GM21526 (cell line): ENCODE measurements around the gene CCDC158.
"Not testable (repeated sequence)": the region's sequence is repeated elsewhere in the genome, so short reads cannot be mapped to it uniquely, and the experiment has no call there.

Source experiments
- ATAC-seq: cut with Tn5 transposase; IDR thresholded peaks from one replicate; pipeline ENCODE4 v1.9.1; 2021; ENCODE audit warnings: moderate library complexity; ENCODE audit not compliant: unreplicated experiment, low FRiP score

The CCDC158 gene

GRCh38 chr4:76283900-76284299 is 137.0 kb downstream of the CCDC158 start:
- no peak for ATAC-seq

- no peak for ATAC-seq
Observed at GRCh38 chr4:76282941-76283689, 137.8 kb downstream of the CCDC158 start.

DNA sequence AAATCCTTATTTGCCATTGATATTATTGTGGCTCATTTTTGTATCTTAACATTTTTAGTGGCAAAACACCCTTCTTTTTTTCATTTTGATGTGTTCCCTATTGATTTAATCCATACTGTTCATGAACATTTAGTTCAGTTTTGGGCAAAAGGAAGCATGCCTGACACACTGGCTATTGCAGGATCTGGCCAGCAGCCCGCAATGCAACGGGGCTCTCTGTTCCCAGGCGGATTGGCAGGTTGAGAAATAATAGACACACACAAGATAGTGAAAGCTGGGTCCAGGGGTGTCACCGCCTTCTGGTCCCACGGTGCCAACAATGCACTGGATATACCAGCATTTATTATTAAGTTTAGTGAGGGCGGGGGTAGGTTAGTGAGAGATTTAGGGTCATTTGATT is 139.3 kb downstream of the CCDC158 start:
- not testable (repeated sequence) for ATAC-seq

GRCh38 chr4:76280488-76281441 is 140.2 kb downstream of the CCDC158 start:
- no peak for ATAC-seq

DNA sequence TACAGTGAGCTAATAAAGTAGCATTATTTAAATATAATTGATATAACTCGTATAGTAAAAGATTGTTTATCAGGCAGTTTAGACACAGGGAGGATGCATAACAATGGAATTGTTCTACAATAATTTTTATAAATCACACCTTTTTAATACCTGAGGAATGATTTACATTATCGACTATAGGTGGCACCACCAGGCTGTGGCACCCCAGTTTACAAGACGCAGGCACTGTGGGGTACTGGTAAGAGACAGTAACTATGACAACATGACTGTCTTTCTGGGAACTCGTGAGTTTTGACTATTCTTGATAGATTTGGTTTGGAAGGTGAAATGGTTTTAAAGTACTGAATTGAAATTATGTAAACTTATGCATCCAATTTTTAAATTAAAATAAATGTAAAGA is 141.5 kb downstream of the CCDC158 start:
- no peak for ATAC-seq

GRCh38 chr4:76278583-76278982 is 142.4 kb downstream of the CCDC158 start:
- no peak for ATAC-seq

GRCh38 chr4:76277667-76278066 is 143.3 kb downstream of the CCDC158 start:
- ATAC-seq = no peak

- ATAC-seq = no peak
Observed at GRCh38 chr4:76276813-76277212, 144.1 kb downstream of the CCDC158 start.

DNA sequence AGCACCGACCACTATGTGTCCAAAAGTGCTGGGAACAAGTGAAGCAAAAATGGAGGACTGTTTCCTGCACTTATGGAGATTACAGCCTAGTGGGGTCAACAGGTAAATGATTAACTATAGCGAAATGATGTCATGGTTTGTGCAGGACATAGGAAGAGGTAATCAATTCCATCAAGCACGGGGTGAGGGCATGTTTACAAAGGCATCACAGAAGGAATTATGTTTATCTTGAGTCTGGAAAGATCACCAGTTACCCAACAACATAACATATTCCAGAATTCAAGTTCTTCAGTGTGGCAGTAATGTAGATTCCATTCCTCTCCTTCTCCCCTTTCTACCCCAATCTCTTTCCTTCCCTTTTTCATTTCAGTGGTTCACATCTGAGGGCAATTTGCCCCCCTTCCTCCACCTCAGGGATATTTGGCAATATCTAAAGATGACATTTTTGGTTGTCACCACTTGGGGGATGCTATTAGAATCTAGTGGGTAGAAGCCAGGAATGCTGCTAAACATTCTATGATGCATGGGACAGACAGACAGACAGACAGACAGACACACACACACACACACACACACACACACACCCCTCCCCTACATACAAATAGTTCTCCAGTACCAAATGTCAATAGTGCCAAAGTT is 145.3 kb downstream of the CCDC158 start:
- no peak for ATAC-seq

DNA sequence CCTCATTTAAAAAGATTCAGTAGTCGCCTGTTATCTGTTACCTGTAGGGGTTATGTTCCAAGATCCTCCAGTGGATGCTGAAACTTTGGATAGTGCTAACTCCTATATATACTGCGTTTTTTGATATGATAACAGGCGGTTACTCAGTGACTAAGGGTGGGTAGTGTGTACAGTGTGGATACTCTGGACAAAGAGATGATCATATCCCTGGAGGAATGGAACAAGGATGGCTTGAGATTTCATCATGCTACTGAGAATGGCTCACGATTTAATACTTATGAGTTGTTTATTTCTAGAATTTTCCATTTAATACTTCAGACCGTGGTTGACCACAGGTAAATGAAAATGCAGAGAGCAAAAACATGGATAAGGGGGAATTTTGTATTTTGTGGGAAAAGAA is 147.9 kb downstream of the CCDC158 start:
- no peak for ATAC-seq

DNA sequence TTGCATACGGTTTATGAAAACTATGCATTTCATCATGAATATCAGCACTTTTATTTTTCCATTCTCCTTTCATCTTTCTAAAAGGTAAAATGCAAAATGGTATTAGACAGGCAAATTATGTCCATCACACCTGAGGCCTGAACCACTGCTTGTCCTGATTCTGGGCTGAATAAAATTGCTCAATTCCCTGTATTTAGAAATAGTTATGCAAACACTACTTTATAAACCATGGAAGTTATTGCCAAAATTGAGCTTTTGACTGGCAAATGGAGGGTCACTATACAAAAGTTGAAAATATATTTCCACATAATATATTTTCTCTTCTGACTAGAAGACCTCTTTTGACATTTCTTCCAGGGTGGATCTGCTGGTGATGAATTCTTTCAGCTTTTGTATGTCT is 148.4 kb downstream of the CCDC158 start:
- no peak for ATAC-seq

DNA sequence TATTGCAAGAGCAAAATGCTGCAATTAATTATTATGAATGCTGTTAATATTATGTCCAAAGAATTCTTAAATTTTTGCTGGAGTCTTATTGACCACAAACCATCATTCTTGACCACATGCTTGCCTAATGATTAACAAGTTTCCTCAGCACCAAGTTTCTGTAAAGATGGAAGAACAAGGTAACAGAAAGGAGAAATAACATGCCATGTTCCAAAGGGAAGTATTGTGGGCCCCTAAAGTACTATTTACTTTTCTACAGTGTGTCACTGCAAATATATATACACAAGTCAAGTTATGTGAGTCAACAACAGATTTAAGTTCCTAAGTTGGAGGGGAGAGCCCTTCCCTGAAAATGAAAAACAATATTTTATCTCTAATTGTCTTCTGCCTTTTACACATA is 148.9 kb downstream of the CCDC158 start:
- ATAC-seq = no peak

DNA sequence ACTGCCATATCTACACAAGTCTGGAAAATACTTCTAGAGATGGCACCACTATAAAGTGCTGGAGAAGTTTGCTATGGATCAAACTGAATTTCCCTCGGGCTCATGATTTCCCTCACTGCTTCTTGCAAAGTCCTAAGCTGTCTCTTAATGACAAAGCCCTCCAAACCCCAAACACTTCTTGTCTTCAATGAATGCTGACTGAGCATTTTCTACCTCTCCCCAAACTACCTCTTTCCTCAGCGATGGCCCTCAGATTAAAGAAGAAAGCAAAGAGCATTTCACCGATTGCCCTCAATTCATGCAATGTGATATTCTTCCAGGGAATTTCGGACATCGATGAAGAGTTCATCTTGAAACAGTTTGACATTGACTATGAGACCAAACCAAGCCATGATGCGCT is 149.7 kb downstream of the CCDC158 start:
- ATAC-seq = no peak

DNA sequence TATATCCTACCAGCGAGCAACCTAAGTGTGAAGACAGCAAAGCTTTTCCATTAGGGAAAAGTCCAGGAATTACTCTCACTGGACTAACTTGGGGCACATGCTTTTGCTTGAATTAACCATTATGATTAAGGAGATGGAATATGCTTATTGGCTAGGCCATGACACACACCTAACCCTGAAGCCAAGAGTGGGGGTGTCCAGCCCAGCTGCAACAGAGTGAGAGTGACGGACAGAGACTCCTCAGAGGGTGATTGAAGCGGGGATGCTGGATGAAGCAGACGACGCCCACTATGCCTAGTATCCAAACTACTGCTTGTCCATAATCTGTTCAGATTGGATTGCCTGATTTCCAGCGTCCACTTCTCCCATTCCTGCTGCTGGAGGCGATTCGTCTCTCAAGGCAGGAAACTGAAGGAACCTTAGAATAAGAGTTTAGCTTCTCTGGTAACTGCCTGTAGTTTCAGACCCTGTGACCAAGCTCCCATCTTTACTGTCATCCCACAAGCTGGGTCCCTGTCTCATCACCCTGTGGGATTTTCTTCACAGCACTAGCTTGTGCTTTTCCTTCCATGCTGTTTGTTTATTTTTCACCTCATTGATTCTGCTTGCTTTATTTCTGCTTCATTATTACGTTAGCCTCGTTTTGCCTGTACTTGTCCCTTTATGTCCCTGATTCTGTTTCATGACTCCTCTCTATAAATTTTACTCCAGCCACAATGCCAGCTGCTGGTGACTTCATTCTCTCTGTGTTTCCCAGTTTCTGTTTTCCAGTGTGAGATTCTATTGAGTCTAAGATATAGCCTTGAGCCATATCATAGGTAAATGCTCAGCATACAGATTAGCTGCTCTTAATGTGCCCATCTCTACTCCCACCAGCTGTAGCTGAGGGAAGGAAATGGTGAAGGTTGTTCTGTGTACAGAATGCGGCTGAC is 150.4 kb downstream of the CCDC158 start:
- ATAC-seq = no peak

GRCh38 chr4:76267811-76268210 is 153.1 kb downstream of the CCDC158 start:
- no peak for ATAC-seq

GRCh38 chr4:76266627-76267026 is 154.3 kb downstream of the CCDC158 start:
- ATAC-seq = no peak

GRCh38 chr4:76265631-76266218 is 155.2 kb downstream of the CCDC158 start:
- no peak for ATAC-seq
